ENCODE measurements around the gene UBP1. TPM values are rescaled to one million over a fixed set of nuclear protein-coding genes. Genes with fewer than 3 reads are reported as not detected.
"Not testable (repeated sequence)": the region's sequence is repeated elsewhere in the genome, so short reads cannot be mapped to it uniquely, and the experiment has no call there.

Gene UBP1
- total and polyA plus RNA-seq, 2 experiments from 2014 or later, result 33.5 to 50.3 TPM

DNA sequence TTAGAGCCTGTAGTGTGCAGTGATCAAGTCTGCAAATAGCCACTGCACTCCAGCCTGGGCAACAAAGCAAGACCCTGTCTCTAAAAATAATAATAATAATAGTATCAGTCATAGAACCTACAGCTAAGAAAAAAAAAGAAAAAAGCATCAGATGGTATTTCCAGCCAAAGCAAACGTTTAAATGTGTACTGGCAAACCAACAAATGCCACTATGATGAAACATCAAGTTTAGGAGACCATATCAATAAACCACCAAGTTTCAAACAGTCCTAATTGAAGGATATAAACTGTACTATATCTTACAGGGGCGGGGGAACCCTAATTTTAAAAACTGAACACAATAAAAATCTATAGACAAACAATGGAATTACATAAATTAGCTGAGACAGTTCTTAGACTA lies 6.4 kb downstream of the UBP1 start:
- Histone ChIP-seq H4K20me1 (ENCODE audit: insufficient read depth, poor library complexity, severe bottlenecking) (peaks cover 93% of the 10 kb centered on the region), H3K4me1 (ENCODE audit: insufficient read depth) (peaks cover 6% of the 10 kb centered on the region), H3K9me3 (ENCODE audit: low read depth) (no peaks in the 10 kb centered on the region), H3K27me3 (no peaks in the 10 kb centered on the region), H3K9me2 (replicated peaks; ENCODE audit: insufficient read depth) (no peaks in the 10 kb centered on the region), H3K4me3 (no peak overlapping the region), H3K79me2 (peaks cover 100% of the 10 kb centered on the region), H3K36me3 (replicated peaks; ENCODE audit: insufficient read depth, low read depth) (no peaks in the 10 kb centered on the region), H3K4me2 (no peak overlapping the region), H2AFZ (no peak overlapping the region), H3K27ac (no peak overlapping the region)
- DNase-seq (ENCODE audit: low spot score), result no peak
- 84% methylated on average over 2 of the region's 2 CpGs for WGBS (ENCODE audit: low lambda C conversion rate, missing lambda C conversion rate)
- TF ChIP-seq EZH2 (IDR thresholded peaks at IDR 0.05; ENCODE audit: borderline replicate concordance) (no peak), EZH2phosphoT487 (IDR thresholded peaks at IDR 0.05; ENCODE audit: low read depth, severe bottlenecking, unreplicated experiment) (no peak)
- TF ChIP-seq, protein P1, sequence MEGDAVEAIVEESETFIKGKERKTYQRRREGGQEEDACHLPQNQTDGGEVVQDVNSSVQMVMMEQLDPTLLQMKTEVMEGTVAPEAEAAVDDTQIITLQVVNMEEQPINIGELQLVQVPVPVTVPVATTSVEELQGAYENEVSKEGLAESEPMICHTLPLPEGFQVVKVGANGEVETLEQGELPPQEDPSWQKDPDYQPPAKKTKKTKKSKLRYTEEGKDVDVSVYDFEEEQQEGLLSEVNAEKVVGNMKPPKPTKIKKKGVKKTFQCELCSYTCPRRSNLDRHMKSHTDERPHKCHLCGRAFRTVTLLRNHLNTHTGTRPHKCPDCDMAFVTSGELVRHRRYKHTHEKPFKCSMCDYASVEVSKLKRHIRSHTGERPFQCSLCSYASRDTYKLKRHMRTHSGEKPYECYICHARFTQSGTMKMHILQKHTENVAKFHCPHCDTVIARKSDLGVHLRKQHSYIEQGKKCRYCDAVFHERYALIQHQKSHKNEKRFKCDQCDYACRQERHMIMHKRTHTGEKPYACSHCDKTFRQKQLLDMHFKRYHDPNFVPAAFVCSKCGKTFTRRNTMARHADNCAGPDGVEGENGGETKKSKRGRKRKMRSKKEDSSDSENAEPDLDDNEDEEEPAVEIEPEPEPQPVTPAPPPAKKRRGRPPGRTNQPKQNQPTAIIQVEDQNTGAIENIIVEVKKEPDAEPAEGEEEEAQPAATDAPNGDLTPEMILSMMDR (IDR thresholded peaks at IDR 0.05; ENCODE audit: poor library complexity), result no peak

DNA sequence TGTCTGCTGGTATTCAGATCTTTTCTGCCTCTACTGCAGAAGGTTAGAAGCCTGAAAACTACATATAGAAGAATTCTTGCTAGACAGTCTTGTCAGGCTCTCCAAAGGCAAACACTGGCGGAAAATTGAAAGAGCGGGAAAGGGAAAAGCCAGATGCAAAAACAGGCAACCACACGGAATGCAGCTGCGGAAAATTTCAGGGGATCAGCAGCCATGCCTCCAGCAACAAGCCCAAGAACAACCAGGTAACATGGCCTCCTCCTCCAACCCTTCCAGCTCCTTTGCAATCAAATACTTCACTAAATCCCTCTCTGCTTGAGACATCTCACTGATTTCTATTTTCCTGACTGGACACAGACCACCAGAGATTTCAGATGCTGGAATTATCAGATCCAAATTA lies 9.6 kb downstream of the UBP1 start:
- H3K4me2 ChIP-seq, result no peak overlapping the region
- no peaks in the 10 kb centered on the region for H3K9me3 ChIP-seq (ENCODE audit: low read depth)
- peaks cover 100% of the 10 kb centered on the region for H3K79me2 ChIP-seq
- peaks cover 90% of the 10 kb centered on the region for H4K20me1 ChIP-seq (ENCODE audit: insufficient read depth, poor library complexity, severe bottlenecking)
- no peak overlapping the region for H3K27ac ChIP-seq
- 75% methylated on average over 4 of the region's 4 CpGs for WGBS (ENCODE audit: low lambda C conversion rate, missing lambda C conversion rate)
- H3K4me3 ChIP-seq, result no peak overlapping the region
- no peaks in the 10 kb centered on the region for H3K4me1 ChIP-seq (ENCODE audit: insufficient read depth)
- no peak for DNase-seq (ENCODE audit: low spot score)
- H3K36me3 ChIP-seq (replicated peaks; ENCODE audit: insufficient read depth, low read depth), result no peaks in the 10 kb centered on the region
- H2AFZ ChIP-seq, result no peak overlapping the region
- no peaks in the 10 kb centered on the region for H3K9me2 ChIP-seq (replicated peaks; ENCODE audit: insufficient read depth)
- no peak for TF ChIP-seq EZH2phosphoT487 (IDR thresholded peaks at IDR 0.05; ENCODE audit: low read depth, severe bottlenecking, unreplicated experiment)
- no peak for TF ChIP-seq EZH2 (IDR thresholded peaks at IDR 0.05; ENCODE audit: borderline replicate concordance)
- TF ChIP-seq, protein P1 (IDR thresholded peaks at IDR 0.05; ENCODE audit: poor library complexity), result no peak
- H3K27me3 ChIP-seq, result no peaks in the 10 kb centered on the region

DNA sequence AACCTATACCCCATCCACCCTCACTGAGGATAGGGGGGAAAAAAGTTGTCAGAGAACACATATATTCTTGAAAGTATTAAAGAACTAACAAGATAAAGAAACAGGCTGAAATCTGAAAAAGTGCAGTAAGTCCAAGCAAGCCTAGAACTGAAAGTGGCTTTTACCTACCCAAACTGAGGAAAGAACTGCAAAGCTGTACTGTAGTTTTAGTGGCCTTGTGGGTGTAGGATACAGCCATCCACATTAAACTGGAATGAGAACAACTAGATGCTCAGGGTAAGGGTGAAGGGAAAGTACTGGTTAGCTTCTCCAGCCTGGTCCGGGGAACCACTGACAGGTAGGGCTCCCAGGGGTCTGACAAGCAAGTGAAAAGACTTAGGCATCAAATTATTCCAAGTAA lies 10.1 kb downstream of the UBP1 start:
- H3K27ac ChIP-seq, result no peak overlapping the region
- WGBS (ENCODE audit: low lambda C conversion rate, missing lambda C conversion rate), result 73% methylated on average over 1 of the region's 1 CpG
- no peaks in the 10 kb centered on the region for H3K9me3 ChIP-seq (ENCODE audit: low read depth)
- no peak overlapping the region for H3K4me3 ChIP-seq
- peaks cover 88% of the 10 kb centered on the region for H4K20me1 ChIP-seq (ENCODE audit: insufficient read depth, poor library complexity, severe bottlenecking)
- H3K9me2 ChIP-seq (replicated peaks; ENCODE audit: insufficient read depth), result no peaks in the 10 kb centered on the region
- no peaks in the 10 kb centered on the region for H3K4me1 ChIP-seq (ENCODE audit: insufficient read depth)
- peaks cover 100% of the 10 kb centered on the region for H3K79me2 ChIP-seq
- no peaks in the 10 kb centered on the region for H3K36me3 ChIP-seq (replicated peaks; ENCODE audit: insufficient read depth, low read depth)
- no peak overlapping the region for H2AFZ ChIP-seq
- H3K4me2 ChIP-seq, result no peak overlapping the region
- H3K27me3 ChIP-seq, result no peaks in the 10 kb centered on the region
- DNase-seq (ENCODE audit: low spot score), result no peak
- TF ChIP-seq, protein P1 (IDR thresholded peaks at IDR 0.05; ENCODE audit: poor library complexity), result no peak
- TF ChIP-seq EZH2phosphoT487 (IDR thresholded peaks at IDR 0.05; ENCODE audit: low read depth, severe bottlenecking, unreplicated experiment), result no peak
- TF ChIP-seq EZH2 (IDR thresholded peaks at IDR 0.05; ENCODE audit: borderline replicate concordance), result no peak

DNA sequence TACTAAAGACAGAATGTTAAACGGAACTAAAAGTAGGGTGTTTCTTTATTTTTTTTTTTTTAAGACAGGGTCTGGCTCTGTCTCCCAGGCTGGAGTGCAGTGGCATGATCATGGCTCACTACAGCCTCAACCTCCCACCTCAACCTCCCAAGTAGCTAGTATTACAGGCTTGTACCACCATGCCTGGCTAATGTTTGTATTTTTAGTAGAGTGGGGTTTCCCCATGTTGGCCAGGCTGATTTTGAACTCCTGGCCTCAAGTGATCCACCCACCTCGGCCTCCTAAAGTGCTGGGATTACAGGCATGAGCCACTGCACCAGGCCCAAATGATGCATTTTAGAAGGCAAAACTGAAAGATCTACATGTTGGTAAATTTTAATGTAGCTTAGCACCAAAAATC lies 10.9 kb downstream of the UBP1 start:
- not testable (repeated sequence) for H3K27me3 ChIP-seq; DNase-seq (ENCODE audit: low spot score); H2AFZ ChIP-seq; H3K27ac ChIP-seq; H3K4me1 ChIP-seq (ENCODE audit: insufficient read depth); H3K4me2 ChIP-seq; H3K36me3 ChIP-seq (replicated peaks; ENCODE audit: insufficient read depth, low read depth); H3K9me2 ChIP-seq (replicated peaks; ENCODE audit: insufficient read depth); H3K4me3 ChIP-seq; H3K9me3 ChIP-seq (ENCODE audit: low read depth)
- WGBS (ENCODE audit: low lambda C conversion rate, missing lambda C conversion rate), result 81% methylated on average over 2 of the region's 2 CpGs
- Histone ChIP-seq H3K79me2 (peaks cover 100% of the 10 kb centered on the region), H4K20me1 (ENCODE audit: insufficient read depth, poor library complexity, severe bottlenecking) (peaks cover 82% of the 10 kb centered on the region)

Measured in hepatocyte (in vitro differentiated cells).